Nephron (organoid): ENCODE results near the gene TBL1XR1.

Source experiments
- H3K27ac Mint-ChIP-seq, 3 experiments: 2 replicates each; pipeline ENCODE4 v1.8.0; 2020; ENCODE audit warnings: mixed read lengths in 3 of 3, mild to moderate bottlenecking in 2 of 3, moderate library complexity in 1 of 3
- H3K27me3 Mint-ChIP-seq: 2 replicates; pipeline ENCODE4 v1.8.0; 2021; ENCODE audit warnings: low read depth, mild to moderate bottlenecking, moderate library complexity, mixed read lengths
- H3K36me3 Mint-ChIP-seq: 2 replicates; pipeline ENCODE4 v1.8.0; 2020; ENCODE audit warnings: low read depth, mixed read lengths
- H3K4me1 Mint-ChIP-seq: 2 replicates; pipeline ENCODE4 v1.8.0; 2020; ENCODE audit warnings: mixed read lengths
- H3K4me3 Mint-ChIP-seq, 3 experiments: 2 replicates each; pipeline ENCODE4 v1.8.0; 2020; ENCODE audit warnings: mild to moderate bottlenecking in 3 of 3, mixed read lengths in 3 of 3, moderate library complexity in 2 of 3
- H3K9me3 Mint-ChIP-seq: 2 replicates; pipeline ENCODE4 v1.8.0; 2020; ENCODE audit warnings: mixed read lengths
- TF ChIP-seq, protein P1 (sequence below), 3 experiments: fragments of 200-600 bp; sonication (generic); IDR thresholded peaks; one replicate each; pipeline ENCODE4 v1.5.0; 2021; ENCODE audit warnings: antibody characterized with exemption in 3 of 3; ENCODE audit not compliant: unreplicated experiment in 3 of 3

The TBL1XR1 gene

GRCh38 chr3:177157492-177157891 is 39.8 kb downstream of the TBL1XR1 start:
- peaks cover 18% of the 10 kb centered on the region for H3K4me1 Mint-ChIP-seq
- no peaks in the 10 kb centered on the region for H3K27me3 Mint-ChIP-seq
- TF ChIP-seq, protein P1, sequence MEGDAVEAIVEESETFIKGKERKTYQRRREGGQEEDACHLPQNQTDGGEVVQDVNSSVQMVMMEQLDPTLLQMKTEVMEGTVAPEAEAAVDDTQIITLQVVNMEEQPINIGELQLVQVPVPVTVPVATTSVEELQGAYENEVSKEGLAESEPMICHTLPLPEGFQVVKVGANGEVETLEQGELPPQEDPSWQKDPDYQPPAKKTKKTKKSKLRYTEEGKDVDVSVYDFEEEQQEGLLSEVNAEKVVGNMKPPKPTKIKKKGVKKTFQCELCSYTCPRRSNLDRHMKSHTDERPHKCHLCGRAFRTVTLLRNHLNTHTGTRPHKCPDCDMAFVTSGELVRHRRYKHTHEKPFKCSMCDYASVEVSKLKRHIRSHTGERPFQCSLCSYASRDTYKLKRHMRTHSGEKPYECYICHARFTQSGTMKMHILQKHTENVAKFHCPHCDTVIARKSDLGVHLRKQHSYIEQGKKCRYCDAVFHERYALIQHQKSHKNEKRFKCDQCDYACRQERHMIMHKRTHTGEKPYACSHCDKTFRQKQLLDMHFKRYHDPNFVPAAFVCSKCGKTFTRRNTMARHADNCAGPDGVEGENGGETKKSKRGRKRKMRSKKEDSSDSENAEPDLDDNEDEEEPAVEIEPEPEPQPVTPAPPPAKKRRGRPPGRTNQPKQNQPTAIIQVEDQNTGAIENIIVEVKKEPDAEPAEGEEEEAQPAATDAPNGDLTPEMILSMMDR (IDR thresholded peaks at IDR 0.05; ENCODE audit: unreplicated experiment in 3 of 3), result no peak
- peaks cover 3% of the 10 kb centered on the region for H3K9me3 Mint-ChIP-seq
- H3K4me3 Mint-ChIP-seq, result no peak overlapping the region
- no peak overlapping the region for H3K27ac Mint-ChIP-seq
- H3K36me3 Mint-ChIP-seq, result peaks cover 48% of the 10 kb centered on the region

DNA sequence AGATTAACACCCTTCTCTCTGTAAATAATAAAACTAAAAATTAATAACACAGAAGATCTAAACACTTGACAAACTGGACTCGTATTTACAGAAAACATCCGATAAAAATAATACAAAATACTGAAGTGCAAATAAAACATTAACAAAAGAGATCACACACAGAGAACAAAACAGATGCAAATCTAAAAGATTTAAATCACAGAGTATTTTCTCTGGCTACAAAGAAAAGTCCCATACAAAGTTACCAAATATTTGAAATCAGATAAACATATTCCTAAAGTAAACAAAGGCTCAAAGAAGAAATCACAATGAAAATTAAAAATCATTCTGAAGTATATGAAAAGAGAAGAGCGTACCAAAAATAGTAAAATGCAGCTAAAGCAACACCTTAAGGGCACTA is 42.5 kb downstream of the TBL1XR1 start:
- no peaks in the 10 kb centered on the region for H3K9me3 Mint-ChIP-seq
- H3K27me3 Mint-ChIP-seq, result no peaks in the 10 kb centered on the region
- no peak overlapping the region for H3K4me3 Mint-ChIP-seq
- peaks cover 44% of the 10 kb centered on the region for H3K4me1 Mint-ChIP-seq
- TF ChIP-seq, protein P1 (IDR thresholded peaks at IDR 0.05; ENCODE audit: unreplicated experiment in 3 of 3), result no peak
- peak overlapping the region in 2 of 3 experiments; percentile 10 to 26 for H3K27ac Mint-ChIP-seq
- peaks cover 27% of the 10 kb centered on the region for H3K36me3 Mint-ChIP-seq

DNA sequence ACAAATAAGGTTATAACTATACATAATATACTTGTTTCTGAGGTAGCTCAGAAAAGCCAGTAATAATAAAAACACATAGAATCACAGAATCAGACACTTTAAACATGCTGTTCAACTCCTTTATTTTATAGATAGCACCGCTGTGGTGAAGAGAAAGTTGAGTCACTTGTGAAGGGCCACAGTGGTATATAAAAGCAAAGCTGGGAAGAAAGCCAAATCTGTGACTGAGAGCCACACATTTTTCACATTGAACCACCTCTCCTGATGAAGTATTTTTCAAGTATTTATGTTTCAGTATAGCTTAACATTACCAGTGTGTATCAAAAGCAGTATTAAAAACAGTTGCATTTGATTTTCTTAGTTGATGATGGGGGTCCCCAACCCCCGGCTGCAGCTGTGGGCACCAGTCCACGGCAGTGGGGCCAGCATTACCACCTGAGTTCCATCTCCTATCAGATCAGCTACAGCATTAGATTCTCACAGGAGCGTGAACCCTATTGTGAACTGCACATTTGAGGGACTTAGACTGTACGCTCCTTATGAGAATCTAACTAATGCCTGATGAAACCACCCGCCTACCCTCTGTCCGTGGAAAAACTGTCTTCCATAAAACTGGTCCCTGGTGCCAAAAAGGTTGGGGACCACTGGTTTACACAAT is 46.2 kb downstream of the TBL1XR1 start:
- TF ChIP-seq, protein P1 (IDR thresholded peaks at IDR 0.05; ENCODE audit: unreplicated experiment in 3 of 3), result no peak
- Mint-ChIP-seq H3K36me3 (peaks cover 14% of the 10 kb centered on the region), H3K4me3 (no peak overlapping the region), H3K27me3 (no peaks in the 10 kb centered on the region), H3K9me3 (no peaks in the 10 kb centered on the region), H3K27ac (peak overlapping the region; percentile 67 to 91 (median 68)), H3K4me1 (peaks cover 50% of the 10 kb centered on the region)

- H3K36me3 Mint-ChIP-seq, result peaks cover 19% of the 10 kb centered on the region
- H3K4me3 Mint-ChIP-seq, result no peak overlapping the region
- H3K4me1 Mint-ChIP-seq, result peaks cover 58% of the 10 kb centered on the region
- no peaks in the 10 kb centered on the region for H3K27me3 Mint-ChIP-seq
- peak overlapping the region; percentile 52 to 91 (median 68) for H3K27ac Mint-ChIP-seq
- TF ChIP-seq, protein P1 (IDR thresholded peaks at IDR 0.05; ENCODE audit: unreplicated experiment in 3 of 3), result no peak
- H3K9me3 Mint-ChIP-seq, result no peaks in the 10 kb centered on the region
These were observed 46.9 kb downstream of the TBL1XR1 start for GRCh38 chr3:177150218-177150916.

GRCh38 chr3:177149106-177149505 is 48.2 kb downstream of the TBL1XR1 start:
- no peak overlapping the region for H3K4me3 Mint-ChIP-seq
- no peaks in the 10 kb centered on the region for H3K9me3 Mint-ChIP-seq
- peaks cover 18% of the 10 kb centered on the region for H3K36me3 Mint-ChIP-seq
- H3K27me3 Mint-ChIP-seq, result no peaks in the 10 kb centered on the region
- peak overlapping the region in 2 of 3 experiments; percentile 68 to 91 for H3K27ac Mint-ChIP-seq
- peaks cover 58% of the 10 kb centered on the region for H3K4me1 Mint-ChIP-seq
- TF ChIP-seq, protein P1 (IDR thresholded peaks at IDR 0.05; ENCODE audit: unreplicated experiment in 3 of 3), result no peak
